CD4-positive, CD25-positive, alpha-beta regulatory T cell (primary cell): ENCODE data around the gene ABCF3. TPM values are rescaled to one million over a fixed set of nuclear protein-coding genes. Genes with fewer than 3 reads are reported as not detected.

ENCODE experiments used
- ATAC-seq, 2 donors: fragments of 150-1000 bp; cut with Tn5 transposase; one replicate each; pipeline ENCODE4 v1.10.0; 2021; ENCODE audit warnings: low read depth in 2 of 2, moderate number of reproducible peaks in 2 of 2, moderate library complexity in 1 of 2
- DNase-seq, 3 donors: peaks; one replicate each; pipeline versions ENCODE4 v3.0.0 to v3.0.0-alpha.2; 2012 to 2022; ENCODE audit warnings: mixed read lengths in 1 of 3
- H3K27ac ChIP-seq: one replicate; pipeline ENCODE4 v1.7.0; 2013; ENCODE audit warnings: mild to moderate bottlenecking, low read length; ENCODE audit not compliant: insufficient read depth, poor library complexity, severe bottlenecking
- H3K27me3 ChIP-seq: one replicate; pipeline ENCODE4 v1.7.0; 2013; ENCODE audit warnings: low read length; ENCODE audit not compliant: control insufficient read depth, insufficient read depth
- H3K36me3 ChIP-seq: one replicate; pipeline ENCODE4 v1.7.0; 2013; ENCODE audit warnings: mild to moderate bottlenecking, low read length, moderate library complexity; ENCODE audit not compliant: control insufficient read depth, insufficient read depth
- H3K4me1 ChIP-seq: 2 replicates; pipeline ENCODE4 v1.7.0; 2013; ENCODE audit warnings: mild to moderate bottlenecking, low read length; ENCODE audit not compliant: insufficient read depth, control insufficient read depth, poor library complexity, severe bottlenecking
- H3K4me3 ChIP-seq: one replicate; pipeline ENCODE4 v1.7.0; 2013; ENCODE audit warnings: low read depth, mild to moderate bottlenecking, low read length, moderate library complexity
- H3K9me3 ChIP-seq, 2 experiments: 1 replicate in 1 of 2; 2 replicates in 1 of 2; pipeline ENCODE4 v1.7.0; 2013; ENCODE audit warnings: low read length in 2 of 2, mild to moderate bottlenecking in 1 of 2, moderate library complexity in 1 of 2; ENCODE audit not compliant: control insufficient read depth in 2 of 2
- H3K27ac Mint-ChIP-seq, 3 donors: one replicate each; pipeline ENCODE4 v1.8.0; 2020 to 2022; ENCODE audit warnings: mild to moderate bottlenecking in 3 of 3, mixed read lengths in 3 of 3, moderate library complexity in 2 of 3
- H3K27me3 Mint-ChIP-seq: one replicate; pipeline ENCODE4 v1.8.0; 2022; ENCODE audit warnings: mild to moderate bottlenecking, mixed read lengths
- H3K36me3 Mint-ChIP-seq: one replicate; pipeline ENCODE4 v1.8.0; 2020; ENCODE audit warnings: mixed read lengths
- H3K4me1 Mint-ChIP-seq, 4 donors: one replicate each; pipeline ENCODE4 v1.8.0; 2020 to 2022; ENCODE audit warnings: mixed read lengths in 4 of 4, mild to moderate bottlenecking in 1 of 4
- H3K4me3 Mint-ChIP-seq, 4 donors: one replicate each; pipeline ENCODE4 v1.8.0; 2020 to 2022; ENCODE audit warnings: mild to moderate bottlenecking in 4 of 4, mixed read lengths in 4 of 4, moderate library complexity in 3 of 4
- H3K9me3 Mint-ChIP-seq, 7 donors: one replicate each; pipeline ENCODE4 v1.8.0; 2020 to 2022; ENCODE audit warnings: mixed read lengths in 7 of 7, mild to moderate bottlenecking in 3 of 7, moderate library complexity in 2 of 7
- polyA plus RNA-seq, 4 donors: library from polyadenylated mRNA; unstranded; fragments of 300-500 nt; fragmentation: Illumina TruSeq; gene quantifications; one replicate each; pipeline ENCODE4 v1.2.3, GENCODE V29; 2021
- total RNA-seq: library from RNA; stranded (reverse); gene quantifications from one replicate; pipeline ENCODE4 v1.2.3, GENCODE V29; 2022

The ABCF3 gene, protein sequence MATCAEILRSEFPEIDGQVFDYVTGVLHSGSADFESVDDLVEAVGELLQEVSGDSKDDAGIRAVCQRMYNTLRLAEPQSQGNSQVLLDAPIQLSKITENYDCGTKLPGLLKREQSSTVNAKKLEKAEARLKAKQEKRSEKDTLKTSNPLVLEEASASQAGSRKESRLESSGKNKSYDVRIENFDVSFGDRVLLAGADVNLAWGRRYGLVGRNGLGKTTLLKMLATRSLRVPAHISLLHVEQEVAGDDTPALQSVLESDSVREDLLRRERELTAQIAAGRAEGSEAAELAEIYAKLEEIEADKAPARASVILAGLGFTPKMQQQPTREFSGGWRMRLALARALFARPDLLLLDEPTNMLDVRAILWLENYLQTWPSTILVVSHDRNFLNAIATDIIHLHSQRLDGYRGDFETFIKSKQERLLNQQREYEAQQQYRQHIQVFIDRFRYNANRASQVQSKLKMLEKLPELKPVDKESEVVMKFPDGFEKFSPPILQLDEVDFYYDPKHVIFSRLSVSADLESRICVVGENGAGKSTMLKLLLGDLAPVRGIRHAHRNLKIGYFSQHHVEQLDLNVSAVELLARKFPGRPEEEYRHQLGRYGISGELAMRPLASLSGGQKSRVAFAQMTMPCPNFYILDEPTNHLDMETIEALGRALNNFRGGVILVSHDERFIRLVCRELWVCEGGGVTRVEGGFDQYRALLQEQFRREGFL
- total RNA-seq (128 TPM), polyA plus RNA-seq (10 to 100 TPM; 38.6 to 51.4 (median 40.5) TPM)

DNA sequence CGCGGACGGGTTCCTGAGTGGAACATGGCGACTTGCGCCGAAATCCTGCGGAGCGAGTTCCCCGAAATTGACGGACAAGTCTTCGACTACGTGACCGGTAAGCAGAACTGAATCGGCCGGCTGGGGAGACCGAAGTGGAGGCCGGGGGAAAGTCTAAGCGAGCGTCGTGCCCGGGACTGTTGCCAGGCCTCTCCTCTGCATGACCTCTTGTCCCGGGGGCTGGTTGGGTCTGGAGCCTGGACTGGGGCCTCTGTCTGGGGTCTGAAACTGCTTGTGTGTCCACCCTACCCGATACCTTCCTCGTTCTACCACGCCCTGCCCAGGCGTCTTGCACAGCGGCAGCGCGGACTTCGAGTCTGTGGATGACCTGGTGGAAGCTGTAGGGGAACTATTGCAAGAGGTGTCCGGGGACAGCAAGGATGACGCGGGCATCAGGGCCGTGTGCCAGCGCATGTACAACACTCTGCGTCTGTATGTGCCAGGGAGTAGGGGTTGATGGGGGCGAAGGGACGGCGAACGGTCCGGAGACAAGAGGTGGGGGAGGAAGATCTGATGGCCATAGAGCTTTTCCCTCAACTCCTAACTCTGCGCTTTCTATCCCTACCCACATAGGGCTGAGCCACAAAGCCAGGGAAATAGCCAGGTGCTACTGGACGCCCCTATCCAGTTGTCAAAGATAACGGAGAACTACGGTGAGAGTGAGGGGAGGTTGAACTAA is at the start of gene ABCF3:
ABCF3 (plus strand) TSS at position 16 of the 718 bp plus-strand sequence; CDS start at position 25, 9 bp downstream.
- Mint-ChIP-seq H3K27me3 (no peaks in the 10 kb centered on the region), H3K4me1 (peaks cover 4 to 51% (median 38%) of the 10 kb centered on the region in 4 donors), H3K9me3 (no peaks in the 10 kb centered on the region), H3K27ac (peak within 1 kb of the TSS; percentile 96 to 98 (median 98)), H3K4me3 (peak within 1 kb of the TSS; percentile 98 to 100 (median 100)), H3K36me3 (peaks cover 39% of the 10 kb centered on the region)
- peaks cover 29% of the 10 kb centered on the region for H3K4me1 ChIP-seq
- no peaks in the 10 kb centered on the region for H3K9me3 ChIP-seq
- peak; percentile 2 to 16 for ATAC-seq
- H3K27me3 ChIP-seq: no peaks in the 10 kb centered on the region
- DNase-seq: no peak
- peak within 1 kb of the TSS; percentile 88 for H3K4me3 ChIP-seq
- H3K36me3 ChIP-seq: peaks cover 60% of the 10 kb centered on the region
- H3K27ac ChIP-seq: peak within 1 kb of the TSS; percentile 74

DNA sequence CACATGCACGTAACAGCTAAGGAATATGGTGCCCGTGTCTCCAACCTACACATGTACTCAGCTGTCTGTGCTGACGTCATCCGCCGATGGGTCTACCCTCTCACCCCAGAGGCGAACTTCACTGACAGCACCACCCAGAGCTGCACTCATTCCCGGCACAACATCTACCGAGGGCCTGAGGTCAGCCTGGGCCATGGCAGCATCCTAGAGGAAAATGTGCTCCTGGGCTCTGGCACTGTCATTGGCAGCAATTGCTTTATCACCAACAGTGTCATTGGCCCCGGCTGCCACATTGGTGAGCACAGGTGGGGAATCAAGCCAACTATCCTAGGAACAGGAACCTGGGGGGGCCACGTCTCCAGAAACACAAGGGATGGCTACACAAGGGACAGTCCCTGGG is 45.6 kb upstream of the ABCF3 start:
- ATAC-seq: no peak
- H3K27me3 ChIP-seq: no peaks in the 10 kb centered on the region
- Mint-ChIP-seq H3K27me3 (no peaks in the 10 kb centered on the region), H3K27ac (no peak overlapping the region), H3K4me3 (peak overlapping the region in 1 of 4 donors; percentile 36), H3K4me1 (peaks cover 4 to 30% (median 19%) of the 10 kb centered on the region in 4 donors), H3K9me3 (no peaks in the 10 kb centered on the region), H3K36me3 (peaks cover 39% of the 10 kb centered on the region)
- peaks cover 63% of the 10 kb centered on the region for H3K36me3 ChIP-seq
- no peaks in the 10 kb centered on the region for H3K9me3 ChIP-seq
- peaks cover 14% of the 10 kb centered on the region for H3K4me1 ChIP-seq
- no peak for DNase-seq
- H3K4me3 ChIP-seq: no peak overlapping the region
- H3K27ac ChIP-seq: no peak overlapping the region

DNA sequence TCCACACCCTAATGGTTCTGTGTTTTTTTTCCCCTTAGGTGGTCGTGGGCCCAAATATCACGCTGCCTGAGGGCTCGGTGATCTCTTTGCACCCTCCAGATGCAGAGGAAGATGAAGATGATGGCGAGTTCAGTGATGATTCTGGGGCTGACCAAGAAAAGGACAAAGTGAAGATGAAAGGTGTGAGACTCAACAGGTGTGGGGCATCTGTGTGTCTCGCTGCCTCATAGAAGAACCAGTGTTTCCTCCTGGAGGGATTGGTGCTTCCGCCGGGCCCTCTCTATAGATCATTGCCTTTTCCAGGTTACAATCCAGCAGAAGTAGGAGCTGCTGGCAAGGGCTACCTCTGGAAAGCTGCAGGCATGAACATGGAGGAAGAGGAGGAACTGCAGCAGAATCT is 43.8 kb upstream of the ABCF3 start:
- Histone ChIP-seq H3K4me3 (no peak overlapping the region), H3K27me3 (no peaks in the 10 kb centered on the region), H3K36me3 (peaks cover 68% of the 10 kb centered on the region), H3K27ac (no peak overlapping the region), H3K9me3 (no peaks in the 10 kb centered on the region), H3K4me1 (no peaks in the 10 kb centered on the region)
- ATAC-seq (no peak), DNase-seq (no peak)
- H3K27me3 Mint-ChIP-seq: no peaks in the 10 kb centered on the region
- H3K4me1 Mint-ChIP-seq: peaks cover 0 to 12% (median 5%) of the 10 kb centered on the region in 4 donors
- H3K4me3 Mint-ChIP-seq: no peak overlapping the region
- H3K36me3 Mint-ChIP-seq: peaks cover 36% of the 10 kb centered on the region
- H3K9me3 Mint-ChIP-seq: no peaks in the 10 kb centered on the region
- no peak overlapping the region for H3K27ac Mint-ChIP-seq

DNA sequence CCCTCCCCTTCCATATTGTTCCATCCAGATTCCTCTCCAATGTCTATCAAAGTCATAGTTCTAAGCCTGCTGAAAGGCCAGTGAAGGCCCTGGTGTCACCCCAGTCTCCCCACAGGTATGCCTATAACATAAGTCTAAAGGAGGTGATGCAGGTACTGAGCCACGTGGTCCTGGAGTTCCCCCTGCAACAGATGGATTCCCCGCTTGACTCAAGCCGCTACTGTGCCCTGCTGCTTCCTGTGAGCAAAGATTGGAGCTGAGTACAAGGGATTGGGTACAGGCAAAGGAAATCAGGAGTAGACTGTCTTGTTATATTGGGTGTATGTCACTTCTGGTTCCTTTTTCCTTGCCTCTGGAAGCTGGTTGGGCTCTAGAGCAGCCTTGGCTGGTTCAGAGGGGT is 42.7 kb upstream of the ABCF3 start:
- no peaks in the 10 kb centered on the region for H3K9me3 ChIP-seq
- peaks cover 64% of the 10 kb centered on the region for H3K36me3 ChIP-seq
- no peaks in the 10 kb centered on the region for H3K4me1 ChIP-seq
- Mint-ChIP-seq H3K27me3 (no peaks in the 10 kb centered on the region), H3K36me3 (peaks cover 28% of the 10 kb centered on the region), H3K4me3 (peak overlapping the region in 1 of 4 donors; percentile 21), H3K9me3 (no peaks in the 10 kb centered on the region), H3K4me1 (peaks cover 0 to 5% (median 0%) of the 10 kb centered on the region in 4 donors), H3K27ac (no peak overlapping the region)
- no peak overlapping the region for H3K4me3 ChIP-seq
- ATAC-seq (no peak), DNase-seq (no peak)
- no peak overlapping the region for H3K27ac ChIP-seq
- no peaks in the 10 kb centered on the region for H3K27me3 ChIP-seq

DNA sequence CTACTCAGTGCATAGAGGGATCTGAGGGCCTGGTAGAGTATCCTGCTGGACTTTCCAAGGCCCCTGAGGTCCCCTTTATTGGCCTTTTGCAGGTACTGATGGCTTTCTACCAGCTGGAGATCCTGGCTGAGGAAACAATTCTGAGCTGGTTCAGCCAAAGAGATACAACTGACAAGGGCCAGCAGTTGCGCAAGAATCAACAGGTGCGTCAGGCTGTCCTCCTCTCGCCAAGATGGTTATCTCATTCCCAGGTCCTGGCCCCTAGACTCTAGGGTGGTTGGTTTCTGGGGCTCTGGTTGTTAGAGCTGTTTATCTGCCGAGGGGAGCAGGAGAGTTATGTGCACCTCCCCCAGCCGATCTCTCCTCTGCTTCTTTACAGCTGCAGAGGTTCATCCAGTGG is 41.5 kb upstream of the ABCF3 start:
- Mint-ChIP-seq H3K27ac (no peak overlapping the region), H3K36me3 (peaks cover 28% of the 10 kb centered on the region), H3K9me3 (no peaks in the 10 kb centered on the region), H3K4me3 (no peak overlapping the region), H3K27me3 (no peaks in the 10 kb centered on the region), H3K4me1 (peaks cover 0 to 5% (median 0%) of the 10 kb centered on the region in 4 donors)
- ATAC-seq (no peak), DNase-seq (no peak)
- H3K4me1 ChIP-seq: no peaks in the 10 kb centered on the region
- H3K9me3 ChIP-seq: no peaks in the 10 kb centered on the region
- H3K27me3 ChIP-seq: no peaks in the 10 kb centered on the region
- H3K27ac ChIP-seq: no peak overlapping the region
- no peak overlapping the region for H3K4me3 ChIP-seq
- H3K36me3 ChIP-seq: peaks cover 58% of the 10 kb centered on the region

DNA sequence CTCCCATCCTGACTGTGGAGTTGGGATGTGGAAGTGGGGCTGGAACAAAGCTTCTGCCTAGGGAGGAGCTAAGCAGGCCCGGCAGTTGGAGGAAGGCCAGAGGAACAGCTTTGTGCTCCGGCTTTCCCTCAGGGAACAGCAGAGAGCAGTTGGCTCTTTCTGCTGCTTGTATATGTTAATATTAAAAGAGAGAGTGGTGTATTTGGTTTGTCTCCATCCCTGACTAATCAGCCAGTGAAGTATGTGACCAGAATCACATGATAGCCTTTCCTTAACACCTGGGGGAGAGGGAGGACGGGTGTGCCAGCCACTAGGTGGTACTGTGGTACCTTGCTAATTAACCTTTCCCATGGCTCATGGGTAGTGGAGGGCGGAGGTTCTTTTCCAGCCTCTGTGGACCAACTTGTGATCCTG is 40.9 kb upstream of the ABCF3 start:
- Histone ChIP-seq H3K9me3 (no peaks in the 10 kb centered on the region), H3K27me3 (no peaks in the 10 kb centered on the region), H3K27ac (no peak overlapping the region), H3K4me1 (no peaks in the 10 kb centered on the region), H3K36me3 (peaks cover 57% of the 10 kb centered on the region), H3K4me3 (no peak overlapping the region)
- no peaks in the 10 kb centered on the region for H3K27me3 Mint-ChIP-seq
- H3K36me3 Mint-ChIP-seq: peaks cover 25% of the 10 kb centered on the region
- peak in 2 of 3 donors; percentile 37 to 49 for DNase-seq
- ATAC-seq: peak; percentile 62 to 74
- H3K9me3 Mint-ChIP-seq: no peaks in the 10 kb centered on the region
- peaks cover 0 to 2% (median 0%) of the 10 kb centered on the region in 4 donors for H3K4me1 Mint-ChIP-seq
- peak overlapping the region in 2 of 3 donors; percentile 26 to 31 for H3K27ac Mint-ChIP-seq
- peak overlapping the region in 1 of 4 donors; percentile 61 for H3K4me3 Mint-ChIP-seq

DNA sequence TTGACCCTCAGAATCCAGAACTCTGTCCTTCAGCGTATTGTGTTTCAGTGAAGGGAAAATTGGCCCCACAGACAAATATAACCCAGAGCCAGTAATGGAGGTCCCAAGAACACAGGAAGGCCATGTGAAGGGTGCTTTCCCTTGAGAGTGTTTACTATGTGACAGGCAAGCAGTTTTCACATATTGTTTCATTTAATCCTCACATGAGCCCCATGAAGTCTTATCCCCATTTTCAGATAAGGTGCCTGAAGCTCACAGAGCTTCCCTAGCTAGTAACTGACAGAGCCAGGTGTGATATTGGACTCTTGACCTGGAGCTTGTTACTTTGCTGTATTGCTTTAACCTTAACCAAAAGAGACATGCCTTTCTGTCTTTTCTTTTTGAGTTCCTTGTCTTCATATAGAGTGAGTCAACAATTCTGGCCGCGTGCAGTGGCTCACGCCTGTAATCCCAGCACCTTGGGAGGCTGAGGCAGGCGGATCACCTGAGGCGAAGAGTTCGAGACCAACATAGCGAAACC is 40.2 kb upstream of the ABCF3 start:
- H3K36me3 Mint-ChIP-seq: peaks cover 19% of the 10 kb centered on the region

More for the DNA sequence above, 40.2 kb upstream of the ABCF3 start:
- H3K9me3 ChIP-seq: no peaks in the 10 kb centered on the region
- DNase-seq (no peak), ATAC-seq (no peak)
- no peaks in the 10 kb centered on the region for H3K4me1 ChIP-seq
- H3K9me3 Mint-ChIP-seq: no peaks in the 10 kb centered on the region
- H3K36me3 ChIP-seq: peaks cover 50% of the 10 kb centered on the region
- no peaks in the 10 kb centered on the region for H3K4me1 Mint-ChIP-seq
- no peaks in the 10 kb centered on the region for H3K27me3 ChIP-seq
- H3K4me3 Mint-ChIP-seq: no peak overlapping the region
- H3K27ac Mint-ChIP-seq: peak overlapping the region in 1 of 3 donors; percentile 26
- H3K27me3 Mint-ChIP-seq: no peaks in the 10 kb centered on the region
- H3K27ac ChIP-seq: no peak overlapping the region
- no peak overlapping the region for H3K4me3 ChIP-seq
